Measurements from ENCODE around the gene PCLO.

The PCLO gene

GRCh38 chr7:82838314-82838713, 324.4 kb downstream of the PCLO start:
- DNase-seq (ENCODE audit: low read depth), result no peak

GRCh38 chr7:82823073-82823472, 339.6 kb downstream of the PCLO start:
- no peak for TF ChIP-seq CTCF (IDR thresholded peaks at IDR 0.05; ENCODE audit: insufficient read depth, low read depth, low read length, missing control alignments)
- no peak overlapping the region for H3K4me3 ChIP-seq (ENCODE audit: low read length)

More at GRCh38 chr7:82838314-82838713, 324.4 kb downstream of the PCLO start:
- TF ChIP-seq CTCF (IDR thresholded peaks at IDR 0.05; ENCODE audit: insufficient read depth, low read depth, low read length, missing control alignments), result no peak
- H3K4me3 ChIP-seq (ENCODE audit: low read length), result no peak overlapping the region

GRCh38 chr7:82821037-82821436, 341.6 kb downstream of the PCLO start:
- no peak for DNase-seq (ENCODE audit: low read depth)
- no peak for TF ChIP-seq CTCF (IDR thresholded peaks at IDR 0.05; ENCODE audit: insufficient read depth, low read depth, low read length, missing control alignments)
- no peak overlapping the region for H3K4me3 ChIP-seq (ENCODE audit: low read length)

More at GRCh38 chr7:82823073-82823472, 339.6 kb downstream of the PCLO start:
- no peak for DNase-seq (ENCODE audit: low read depth)

GRCh38 chr7:82818171-82818570, 344.5 kb downstream of the PCLO start:
- no peak for DNase-seq (ENCODE audit: low read depth)
- H3K4me3 ChIP-seq (ENCODE audit: low read length), result no peak overlapping the region
- TF ChIP-seq CTCF (IDR thresholded peaks at IDR 0.05; ENCODE audit: insufficient read depth, low read depth, low read length, missing control alignments), result no peak

GRCh38 chr7:82816272-82816671, 346.4 kb downstream of the PCLO start:
- DNase-seq (ENCODE audit: low read depth), result no peak
- no peak overlapping the region for H3K4me3 ChIP-seq (ENCODE audit: low read length)

GRCh38 chr7:82810558-82811259, 352.0 kb downstream of the PCLO start:
- DNase-seq (ENCODE audit: low read depth), result peak; percentile 62
- peak; percentile 72 for TF ChIP-seq CTCF (IDR thresholded peaks at IDR 0.05; ENCODE audit: insufficient read depth, low read depth, low read length, missing control alignments)
- H3K4me3 ChIP-seq (ENCODE audit: low read length), result no peak overlapping the region

More at GRCh38 chr7:82816272-82816671, 346.4 kb downstream of the PCLO start:
- peak; percentile 15 for TF ChIP-seq CTCF (IDR thresholded peaks at IDR 0.05; ENCODE audit: insufficient read depth, low read depth, low read length, missing control alignments)

- H3K4me3 ChIP-seq (ENCODE audit: low read length), result no peak overlapping the region
- TF ChIP-seq CTCF (IDR thresholded peaks at IDR 0.05; ENCODE audit: insufficient read depth, low read depth, low read length, missing control alignments), result no peak
- no peak for DNase-seq (ENCODE audit: low read depth)
Observed at GRCh38 chr7:82808633-82809032, 354.1 kb downstream of the PCLO start.

Measured in epithelial cell of esophagus (primary cell).